Glutamatergic neuron (in vitro differentiated cells): Measurements from ENCODE around the gene PPP6R2. TPM values are rescaled to one million over a fixed set of nuclear protein-coding genes. Genes with fewer than 3 reads are reported as not detected.

Experiments used
- DNase-seq: peaks from one replicate; pipeline ENCODE4 v3.0.0; 2022
- H3K27ac Mint-ChIP-seq: one replicate; pipeline ENCODE4 v1.8.0; 2020; ENCODE audit warnings: mild to moderate bottlenecking, mixed read lengths, inconsistent platforms; ENCODE audit not compliant: unreplicated experiment
- H3K27me3 Mint-ChIP-seq: one replicate; pipeline ENCODE4 v1.8.0; 2020; ENCODE audit warnings: mild to moderate bottlenecking, moderate library complexity, mixed read lengths, inconsistent platforms; ENCODE audit not compliant: unreplicated experiment
- H3K36me3 Mint-ChIP-seq: one replicate; pipeline ENCODE4 v1.8.0; 2020; ENCODE audit warnings: mild to moderate bottlenecking, mixed read lengths, inconsistent platforms; ENCODE audit not compliant: unreplicated experiment
- H3K4me1 Mint-ChIP-seq: one replicate; pipeline ENCODE4 v1.8.0; 2020; ENCODE audit warnings: mild to moderate bottlenecking, low read depth, mixed read lengths, inconsistent platforms; ENCODE audit not compliant: unreplicated experiment
- H3K4me3 Mint-ChIP-seq: one replicate; pipeline ENCODE4 v1.8.0; 2020; ENCODE audit warnings: mild to moderate bottlenecking, mixed read lengths, inconsistent platforms; ENCODE audit not compliant: unreplicated experiment
- H3K9me3 Mint-ChIP-seq: one replicate; pipeline ENCODE4 v1.8.0; 2020; ENCODE audit warnings: mild to moderate bottlenecking, moderate library complexity, mixed read lengths, inconsistent platforms; ENCODE audit not compliant: unreplicated experiment
- CTCF ChIP-seq: fragments of 200-600 bp; sonication (generic); IDR thresholded peaks from one replicate; pipeline ENCODE4 v1.5.0; 2021; ENCODE audit not compliant: partially characterized antibody, unreplicated experiment
- total RNA-seq: library from RNA; stranded (reverse); fragmentation: NEBNext Ultra II Directional; extraction: Animal tissue kit (Norgen Biotek cat#: 25700); gene quantifications from one replicate; pipeline ENCODE4 v1.2.1, GENCODE V29; 2021; ENCODE audit not compliant: unreplicated experiment

The PPP6R2 gene
- total RNA-seq, 1 donor from 2014 or later, result 122 TPM

GRCh38 chr22:50436015-50436830 is 93.1 kb downstream of the PPP6R2 start:
- no peaks in the 10 kb centered on the region for H3K4me1 Mint-ChIP-seq
- H3K9me3 Mint-ChIP-seq, result peaks cover 4% of the 10 kb centered on the region
- DNase-seq, result no peak
- H3K4me3 Mint-ChIP-seq, result no peak overlapping the region
- no peaks in the 10 kb centered on the region for H3K36me3 Mint-ChIP-seq
- peaks cover 5% of the 10 kb centered on the region for H3K27me3 Mint-ChIP-seq
- H3K27ac Mint-ChIP-seq, result no peak overlapping the region
- TF ChIP-seq CTCF, result no peak

- Mint-ChIP-seq H3K9me3 (peaks cover 4% of the 10 kb centered on the region), H3K36me3 (no peaks in the 10 kb centered on the region)
These were observed 93.8 kb downstream of the PPP6R2 start for GRCh38 chr22:50436841-50437341.

GRCh38 chr22:50437511-50438304 is 94.6 kb downstream of the PPP6R2 start:
- no peaks in the 10 kb centered on the region for H3K4me1 Mint-ChIP-seq
- no peak for DNase-seq
- H3K9me3 Mint-ChIP-seq, result peaks cover 7% of the 10 kb centered on the region
- no peak overlapping the region for H3K4me3 Mint-ChIP-seq
- no peak overlapping the region for H3K27ac Mint-ChIP-seq
- no peaks in the 10 kb centered on the region for H3K36me3 Mint-ChIP-seq
- peaks cover 8% of the 10 kb centered on the region for H3K27me3 Mint-ChIP-seq
- no peak for TF ChIP-seq CTCF

More at GRCh38 chr22:50436841-50437341, 93.8 kb downstream of the PPP6R2 start:
- DNase-seq, result no peak
- TF ChIP-seq CTCF, result no peak
- H3K27ac Mint-ChIP-seq, result no peak overlapping the region
- no peak overlapping the region for H3K4me3 Mint-ChIP-seq
- H3K27me3 Mint-ChIP-seq, result peaks cover 5% of the 10 kb centered on the region
- H3K4me1 Mint-ChIP-seq, result no peaks in the 10 kb centered on the region

GRCh38 chr22:50438305-50439275 is 95.5 kb downstream of the PPP6R2 start:
- no peak for DNase-seq
- no peak overlapping the region for H3K27ac Mint-ChIP-seq
- TF ChIP-seq CTCF, result no peak
- peaks cover 16% of the 10 kb centered on the region for H3K27me3 Mint-ChIP-seq
- H3K36me3 Mint-ChIP-seq, result no peaks in the 10 kb centered on the region
- H3K9me3 Mint-ChIP-seq, result peaks cover 15% of the 10 kb centered on the region
- no peak overlapping the region for H3K4me3 Mint-ChIP-seq
- no peaks in the 10 kb centered on the region for H3K4me1 Mint-ChIP-seq
